ENCODE results near the gene MGST3.
"Not testable (repeated sequence)": the region's sequence is repeated elsewhere in the genome, so short reads cannot be mapped to it uniquely, and the experiment has no call there.

Gene MGST3

GRCh38 chr1:165630629-165631341, at the start of gene MGST3:
Gene MGST3, plus strand, starts transcription at chr1:165631234. Its CDS starts 18,614 bp downstream, at chr1:165649848.
- peak; percentile 84 for DNase-seq

GRCh38 chr1:165581926-165582325, 49.1 kb upstream of the MGST3 start:
- DNase-seq, result no peak

- DNase-seq, result no peak
Observed at GRCh38 chr1:165586398-165586797, 44.6 kb upstream of the MGST3 start.

- DNase-seq, result not testable (repeated sequence)
Observed at GRCh38 chr1:165591391-165591790, 39.6 kb upstream of the MGST3 start.

- peak; percentile 42 for DNase-seq
Observed at GRCh38 chr1:165592945-165593823, 37.9 kb upstream of the MGST3 start.

- DNase-seq, result no peak
Observed at GRCh38 chr1:165595246-165595938, 35.6 kb upstream of the MGST3 start.

GRCh38 chr1:165597883-165598675, 33.0 kb upstream of the MGST3 start:
- DNase-seq, result peak; percentile 95

- DNase-seq, result no peak
Observed at GRCh38 chr1:165598676-165599059, 32.4 kb upstream of the MGST3 start.

- no peak for DNase-seq
Observed at GRCh38 chr1:165600793-165601192, 30.2 kb upstream of the MGST3 start.

- DNase-seq, result no peak
Observed at GRCh38 chr1:165603810-165604209, 27.2 kb upstream of the MGST3 start.

- no peak for DNase-seq
Observed at GRCh38 chr1:165605246-165605645, 25.8 kb upstream of the MGST3 start.

- not testable (repeated sequence) for DNase-seq
Observed at GRCh38 chr1:165606676-165607075, 24.4 kb upstream of the MGST3 start.

GRCh38 chr1:165610866-165611265, 20.2 kb upstream of the MGST3 start:
- DNase-seq, result no peak

GRCh38 chr1:165612062-165612461, 19.0 kb upstream of the MGST3 start:
- DNase-seq, result no peak

GRCh38 chr1:165616054-165616612, 14.9 kb upstream of the MGST3 start:
- DNase-seq, result no peak

- no peak for DNase-seq
Observed at GRCh38 chr1:165616987-165617546, 14.0 kb upstream of the MGST3 start.

GRCh38 chr1:165619647-165620151, 11.3 kb upstream of the MGST3 start:
- DNase-seq, result no peak

- DNase-seq, result no peak
Observed at GRCh38 chr1:165623624-165624023, 7.4 kb upstream of the MGST3 start.

- no peak for DNase-seq
Observed at GRCh38 chr1:165624441-165624840, 6.6 kb upstream of the MGST3 start.

GRCh38 chr1:165628147-165628822, 2.7 kb upstream of the MGST3 start:
- no peak for DNase-seq

- no peak for DNase-seq
Observed at GRCh38 chr1:165629151-165629550, 1.9 kb upstream of the MGST3 start.
